ENCODE results near the gene CERCAM.

The CERCAM gene

GRCh38 chr9:128384801-128385495, 35.7 kb upstream of the CERCAM start:
- Histone ChIP-seq H3K79me2 (ENCODE audit: low read length) (peaks cover 16% of the 10 kb centered on the region), H4K20me1 (ENCODE audit: insufficient read depth, low read length) (no peaks in the 10 kb centered on the region), H3K4me1 (ENCODE audit: low read length) (no peaks in the 10 kb centered on the region), H3K36me3 (replicated peaks; ENCODE audit: insufficient read depth, low read length) (no peaks in the 10 kb centered on the region; the same call in 1 of the 2 replicates), H3K9ac (ENCODE audit: low read length) (no peak overlapping the region), H3F3A (ENCODE audit: insufficient read depth, low read length) (no peaks in the 10 kb centered on the region), H3K4me3 (ENCODE audit: low read length) (no peak overlapping the region), H3K27me3 (replicated peaks; ENCODE audit: insufficient read depth, low read length) (no peaks in the 10 kb centered on the region), H2AFZ (ENCODE audit: low read length) (no peak overlapping the region), H3K9me3 (replicated peaks; ENCODE audit: insufficient read depth, low read length) (no peaks in the 10 kb centered on the region), H3K9me2 (replicated peaks; ENCODE audit: insufficient read depth, low read length) (no peaks in the 10 kb centered on the region), H3K4me2 (ENCODE audit: low read depth, low read length) (no peak overlapping the region), H3K27ac (ENCODE audit: low read length) (no peak overlapping the region)
- TF ChIP-seq EZH2phosphoT487 (IDR thresholded peaks at IDR 0.05; ENCODE audit: low read length): no peak
- no peak for DNase-seq

- Histone ChIP-seq H3K27me3 (replicated peaks; ENCODE audit: insufficient read depth, low read length) (no peaks in the 10 kb centered on the region), H3K79me2 (ENCODE audit: low read length) (peaks cover 16% of the 10 kb centered on the region), H3K9ac (ENCODE audit: low read length) (no peak overlapping the region), H2AFZ (ENCODE audit: low read length) (no peak overlapping the region), H3K4me2 (ENCODE audit: low read depth, low read length) (no peak overlapping the region), H3K9me3 (replicated peaks; ENCODE audit: insufficient read depth, low read length) (no peaks in the 10 kb centered on the region), H3F3A (ENCODE audit: insufficient read depth, low read length) (no peaks in the 10 kb centered on the region), H3K9me2 (replicated peaks; ENCODE audit: insufficient read depth, low read length) (no peaks in the 10 kb centered on the region), H3K4me3 (ENCODE audit: low read length) (no peak overlapping the region), H3K27ac (ENCODE audit: low read length) (no peak overlapping the region), H4K20me1 (ENCODE audit: insufficient read depth, low read length) (no peaks in the 10 kb centered on the region), H3K36me3 (replicated peaks; ENCODE audit: insufficient read depth, low read length) (no peaks in the 10 kb centered on the region; the same call in 1 of the 2 replicates), H3K4me1 (ENCODE audit: low read length) (no peaks in the 10 kb centered on the region)
- no peak for TF ChIP-seq CTCF (IDR thresholded peaks at IDR 0.05; ENCODE audit: low read length)
- no peak for TF ChIP-seq EZH2 (optimal IDR thresholded peaks at IDR 0.05; ENCODE audit: low read depth, low read length)
- no peak for TF ChIP-seq EZH2phosphoT487 (IDR thresholded peaks at IDR 0.05; ENCODE audit: low read length)
- no peak for DNase-seq
These were observed 34.9 kb upstream of the CERCAM start for GRCh38 chr9:128385496-128386460.

GRCh38 chr9:128388150-128388549, 32.5 kb upstream of the CERCAM start:
- Histone ChIP-seq H3K36me3 (replicated peaks; ENCODE audit: insufficient read depth, low read length) (no peaks in the 10 kb centered on the region; the same call in 1 of the 2 replicates), H3F3A (ENCODE audit: insufficient read depth, low read length) (no peaks in the 10 kb centered on the region), H2AFZ (ENCODE audit: low read length) (no peak overlapping the region), H3K4me1 (ENCODE audit: low read length) (no peaks in the 10 kb centered on the region), H3K9me3 (replicated peaks; ENCODE audit: insufficient read depth, low read length) (no peaks in the 10 kb centered on the region), H3K9ac (ENCODE audit: low read length) (no peak overlapping the region), H3K4me2 (ENCODE audit: low read depth, low read length) (no peak overlapping the region), H4K20me1 (ENCODE audit: insufficient read depth, low read length) (no peaks in the 10 kb centered on the region), H3K4me3 (ENCODE audit: low read length) (no peak overlapping the region), H3K27ac (ENCODE audit: low read length) (no peak overlapping the region), H3K9me2 (replicated peaks; ENCODE audit: insufficient read depth, low read length) (no peaks in the 10 kb centered on the region), H3K27me3 (replicated peaks; ENCODE audit: insufficient read depth, low read length) (no peaks in the 10 kb centered on the region), H3K79me2 (ENCODE audit: low read length) (peaks cover 13% of the 10 kb centered on the region; the same call in 1 of the 2 replicates)
- TF ChIP-seq CTCF (IDR thresholded peaks at IDR 0.05; ENCODE audit: low read length) (no peak), EZH2 (optimal IDR thresholded peaks at IDR 0.05; ENCODE audit: low read depth, low read length) (no peak), EZH2phosphoT487 (IDR thresholded peaks at IDR 0.05; ENCODE audit: low read length) (no peak)
- no peak for DNase-seq

Measured in MM.1S (cell line).